ENCODE measurements around the gene ATP1A2. TPM values are rescaled to one million over a fixed set of nuclear protein-coding genes. Genes with fewer than 3 reads are reported as not detected.

ATP1A2 gene
- total RNA-seq, 2 experiments from 2014 or later: not detected

GRCh38 chr1:160078512-160079195 lies 36.9 kb upstream of the ATP1A2 start:
- ATAC-seq: peak; percentile 93
- H3K4me3 Mint-ChIP-seq: no peak overlapping the region
- intact Hi-C loops (cut with DNase I, micrococcal nuclease): loop anchor here (1.0 to 2.0 kb wide), 4 partner anchors 32 to 142 kb away; no protein-coding TSS in a partner anchor
- no peak overlapping the region for H3K27ac Mint-ChIP-seq
- ChIA-PET CTCF (interaction anchor here (0.6 to 38.5 kb wide), 39 partner anchors 0 to 1635 kb away, joined by 3 to 636 read pairs (median 4); partner anchors contain the start of genes IGSF8, KCNJ10, KCNJ9 and PIGM), POLR2A (interaction anchor here (1.1 kb wide), 1 partner anchor 19 kb away, joined by 5 read pairs; the partner anchor contains the start of gene IGSF8)
- peaks cover 18% of the 10 kb centered on the region for H3K4me1 Mint-ChIP-seq
- H3K36me3 Mint-ChIP-seq (ENCODE audit: low read depth): peaks cover 1% of the 10 kb centered on the region
- peak; percentile 84 for DNase-seq
- peaks cover 48% of the 10 kb centered on the region for H3K27me3 Mint-ChIP-seq
- no peaks in the 10 kb centered on the region for H3K9me3 Mint-ChIP-seq (ENCODE audit: low read depth)

- CTCF ChIA-PET: interaction anchor here (0.6 to 38.5 kb wide), 24 partner anchors 1 to 265 kb away, joined by 3 to 636 read pairs (median 4); partner anchors contain the start of genes IGSF8, KCNJ10, KCNJ9 and PIGM
- DNase-seq: no peak
- ATAC-seq: no peak
- POLR2A ChIA-PET: interaction anchor here (0.5 to 1.5 kb wide), 2 partner anchors 8 to 229 kb away, joined by 3 to 4 read pairs; no protein-coding TSS in a partner anchor
- H3K4me1 Mint-ChIP-seq: peaks cover 22% of the 10 kb centered on the region
- H3K27ac Mint-ChIP-seq: no peak overlapping the region
- H3K9me3 Mint-ChIP-seq (ENCODE audit: low read depth): no peaks in the 10 kb centered on the region
- H3K27me3 Mint-ChIP-seq: peaks cover 47% of the 10 kb centered on the region
- intact Hi-C loops (cut with DNase I, micrococcal nuclease): loop anchor here in 1 of 2 experiments (2.0 kb wide), 1 partner anchor 33 kb away; no protein-coding TSS in a partner anchor
- no peak overlapping the region for H3K4me3 Mint-ChIP-seq
- H3K36me3 Mint-ChIP-seq (ENCODE audit: low read depth): peaks cover 2% of the 10 kb centered on the region
Observed at GRCh38 chr1:160079448-160079847, 36.1 kb upstream of the ATP1A2 start.

GRCh38 chr1:160080381-160081100 lies 35.0 kb upstream of the ATP1A2 start:
- ChIA-PET CTCF (interaction anchor here (0.6 to 26.0 kb wide), 10 partner anchors 20 to 288 kb away, joined by 3 to 636 read pairs (median 4); partner anchors contain the start of genes KCNJ10 and PIGM), POLR2A (interaction anchor here (0.6 to 1.5 kb wide), 2 partner anchors 9 to 20 kb away, joined by 3 read pairs; no protein-coding TSS in a partner anchor)
- H3K4me3 Mint-ChIP-seq: no peak overlapping the region
- DNase-seq: no peak
- no peaks in the 10 kb centered on the region for H3K9me3 Mint-ChIP-seq (ENCODE audit: low read depth)
- peaks cover 3% of the 10 kb centered on the region for H3K36me3 Mint-ChIP-seq (ENCODE audit: low read depth)
- H3K27ac Mint-ChIP-seq: no peak overlapping the region
- peaks cover 38% of the 10 kb centered on the region for H3K27me3 Mint-ChIP-seq
- peak; percentile 25 for ATAC-seq
- H3K4me1 Mint-ChIP-seq: peaks cover 23% of the 10 kb centered on the region
- intact Hi-C loops (cut with DNase I, micrococcal nuclease): loop anchor here in 1 of 2 experiments (5.0 kb wide), 2 partner anchors 48 to 143 kb away; partner anchors contain the start of gene PIGM

- CTCF ChIA-PET: interaction anchor here (0.7 to 26.0 kb wide), 9 partner anchors 16 to 287 kb away, joined by 3 to 636 read pairs (median 5); partner anchors contain the start of genes KCNJ10 and PIGM
- Mint-ChIP-seq H3K27ac (no peak within 1 kb of the TSS), H3K27me3 (peaks cover 38% of the 10 kb centered on the region), H3K4me1 (peaks cover 23% of the 10 kb centered on the region), H3K36me3 (ENCODE audit: low read depth) (peaks cover 3% of the 10 kb centered on the region), H3K4me3 (no peak within 1 kb of the TSS), H3K9me3 (ENCODE audit: low read depth) (no peaks in the 10 kb centered on the region)
- POLR2A ChIA-PET: interaction anchor here (0.6 kb wide), 1 partner anchor 21 kb away, joined by 3 read pairs; no protein-coding TSS in a partner anchor
- no peak for ATAC-seq
- intact Hi-C loops (cut with DNase I, micrococcal nuclease): loop anchor here in 1 of 2 experiments (5.0 kb wide), 2 partner anchors 49 to 144 kb away; partner anchors contain the start of gene PIGM
- DNase-seq: peak; percentile 23
Observed at GRCh38 chr1:160081261-160081936, 34.2 kb upstream of the ATP1A2 start, which contains the start of gene KCNJ9. KCNJ9 (plus strand) TSS chr1:160081538; CDS start chr1:160084031, 2,493 bp downstream.

GRCh38 chr1:160082487-160082886 lies 33.1 kb upstream of the ATP1A2 start:
- no peak overlapping the region for H3K27ac Mint-ChIP-seq
- intact Hi-C loops (cut with DNase I, micrococcal nuclease): loop anchor here in 1 of 2 experiments (5.0 kb wide), 2 partner anchors 50 to 145 kb away; partner anchors contain the start of gene PIGM
- ATAC-seq: no peak
- H3K4me3 Mint-ChIP-seq: no peak overlapping the region
- H3K27me3 Mint-ChIP-seq: peaks cover 35% of the 10 kb centered on the region
- CTCF ChIA-PET: interaction anchor here (0.7 to 26.0 kb wide), 4 partner anchors 15 to 170 kb away, joined by 3 to 636 read pairs (median 9); partner anchors contain the start of gene KCNJ10
- peaks cover 6% of the 10 kb centered on the region for H3K36me3 Mint-ChIP-seq (ENCODE audit: low read depth)
- POLR2A ChIA-PET: no interaction called here
- no peak for DNase-seq
- H3K4me1 Mint-ChIP-seq: peaks cover 23% of the 10 kb centered on the region
- H3K9me3 Mint-ChIP-seq (ENCODE audit: low read depth): no peaks in the 10 kb centered on the region

GRCh38 chr1:160082926-160083325 lies 32.6 kb upstream of the ATP1A2 start:
- H3K4me3 Mint-ChIP-seq: no peak overlapping the region
- H3K27ac Mint-ChIP-seq: no peak overlapping the region
- peaks cover 23% of the 10 kb centered on the region for H3K4me1 Mint-ChIP-seq

GRCh38 chr1:160083968-160084770 lies 31.4 kb upstream of the ATP1A2 start:
- Mint-ChIP-seq H3K36me3 (ENCODE audit: low read depth) (peaks cover 9% of the 10 kb centered on the region), H3K9me3 (ENCODE audit: low read depth) (no peaks in the 10 kb centered on the region), H3K27ac (peak overlapping the region; percentile 15), H3K4me3 (peak overlapping the region; percentile 52), H3K27me3 (peaks cover 29% of the 10 kb centered on the region), H3K4me1 (peaks cover 23% of the 10 kb centered on the region)
- ChIA-PET POLR2A (no interaction called here), CTCF (interaction anchor here (0.7 to 26.0 kb wide), 13 partner anchors 12 to 272 kb away, joined by 3 to 636 read pairs (median 5); partner anchors contain the start of genes IGSF8, KCNJ10, PEA15 and PIGM)
- DNase-seq (peak; percentile 87), ATAC-seq (peak; percentile 73)
- intact Hi-C loops (cut with DNase I, micrococcal nuclease): loop anchor here (1.0 to 5.0 kb wide), 6 partner anchors 15 to 147 kb away; partner anchors contain the start of genes PIGM (in 2 of the 2) and IGSF8 (in 1 of the 2)

More at GRCh38 chr1:160082926-160083325, 32.6 kb upstream of the ATP1A2 start:
- CTCF ChIA-PET: interaction anchor here (0.7 to 26.0 kb wide), 5 partner anchors 13 to 314 kb away, joined by 3 to 636 read pairs (median 4); partner anchors contain the start of gene KCNJ10
- DNase-seq (no peak), ATAC-seq (no peak)
- intact Hi-C loops (cut with DNase I, micrococcal nuclease): loop anchor here in 1 of 2 experiments (5.0 kb wide), 2 partner anchors 51 to 146 kb away; partner anchors contain the start of gene PIGM
- Mint-ChIP-seq H3K9me3 (ENCODE audit: low read depth) (no peaks in the 10 kb centered on the region), H3K27me3 (peaks cover 34% of the 10 kb centered on the region), H3K36me3 (ENCODE audit: low read depth) (peaks cover 6% of the 10 kb centered on the region)
- POLR2A ChIA-PET: no interaction called here

- ChIA-PET CTCF (interaction anchor here (0.6 to 26.0 kb wide), 18 partner anchors 11 to 378 kb away, joined by 3 to 636 read pairs (median 4); partner anchors contain the start of genes IGSF8, KCNJ10, PEA15 and PIGM), POLR2A (no interaction called here)
- ATAC-seq: no peak
- intact Hi-C loops (cut with DNase I, micrococcal nuclease): loop anchor here (1.0 to 5.0 kb wide), 8 partner anchors 13 to 291 kb away; partner anchors contain the start of genes IGSF8 (in 2 of the 2) and PIGM (in 2 of the 2)
- Mint-ChIP-seq H3K27me3 (peaks cover 26% of the 10 kb centered on the region), H3K4me1 (peaks cover 22% of the 10 kb centered on the region), H3K36me3 (ENCODE audit: low read depth) (peaks cover 10% of the 10 kb centered on the region), H3K9me3 (ENCODE audit: low read depth) (no peaks in the 10 kb centered on the region), H3K27ac (no peak overlapping the region), H3K4me3 (no peak overlapping the region)
- DNase-seq: no peak
Observed at GRCh38 chr1:160084771-160085321, 30.7 kb upstream of the ATP1A2 start.

All from activated CD4-positive, alpha-beta T cell treated with anti-CD3 and anti-CD28 coated beads for 36 hours (primary cell).